Keratinocyte (primary cell): ENCODE results near the gene NFATC1. TPM values are rescaled to one million over a fixed set of nuclear protein-coding genes. Genes with fewer than 3 reads are reported as not detected.

Source experiments
- DNase-seq: peaks from one replicate; pipeline ENCODE4 v3.0.0-alpha.2; 2011; ENCODE audit warnings: low read depth, missing footprints, low spot score
- FAIRE-seq: peaks from 2 replicates; lab custom pipeline; 2011; peaks lifted over from hg19 to GRCh38; lab: Jason Lieb, UNC
- H2AFZ ChIP-seq: 2 replicates; pipeline ENCODE4 v1.6.0; 2012; ENCODE audit warnings: low read length, control low read depth, inconsistent platforms; ENCODE audit not compliant: control insufficient read depth
- H3K27ac ChIP-seq: 2 replicates; pipeline ENCODE4 v1.5.1; 2011; ENCODE audit warnings: low read length; ENCODE audit not compliant: control insufficient read depth, insufficient read depth
- H3K27me3 ChIP-seq: 3 replicates; pipeline ENCODE4 v1.6.0; 2011; ENCODE audit warnings: low read length; ENCODE audit not compliant: control insufficient read depth, insufficient read depth; ENCODE audit errors: extremely low read depth
- H3K36me3 ChIP-seq, 2 experiments: 2 replicates in 1 of 2; 3 replicates in 1 of 2; pipeline ENCODE4 v1.5.1; 2011; ENCODE audit warnings: low read length in 2 of 2, mild to moderate bottlenecking in 1 of 2; ENCODE audit not compliant: control insufficient read depth in 2 of 2, insufficient read depth in 2 of 2; ENCODE audit errors: extremely low read depth in 1 of 2
- H3K4me1 ChIP-seq: 3 replicates; pipeline ENCODE4 v1.5.1; 2011; ENCODE audit warnings: low read length; ENCODE audit not compliant: control insufficient read depth, insufficient read depth; ENCODE audit errors: extremely low read depth
- H3K4me2 ChIP-seq: 3 replicates; pipeline ENCODE4 v1.6.0; 2011; ENCODE audit warnings: low read depth, low read length; ENCODE audit not compliant: control insufficient read depth, insufficient read depth; ENCODE audit errors: extremely low read depth
- H3K4me3 ChIP-seq, 3 experiments: fragments of 200-600 bp in 1 of 3; sonication (generic) in 1 of 3; 2 replicates in 2 of 3; 3 replicates in 1 of 3; pipeline ENCODE4 v1.5.1; 2011 to 2016; ENCODE audit warnings: low read length in 3 of 3, mild to moderate bottlenecking in 3 of 3, control low read depth in 2 of 3, inconsistent platforms in 1 of 3, low read depth in 1 of 3, mixed read lengths in 1 of 3, mixed run types in 1 of 3, moderate library complexity in 1 of 3; ENCODE audit not compliant: control insufficient read depth in 2 of 3, insufficient read depth in 2 of 3; ENCODE audit errors: extremely low read depth in 1 of 3
- H3K79me2 ChIP-seq: 2 replicates; pipeline ENCODE4 v1.6.0; 2012; ENCODE audit warnings: low read length; ENCODE audit not compliant: control insufficient read depth, insufficient read depth
- H3K9ac ChIP-seq: 3 replicates; pipeline ENCODE4 v1.6.0; 2011; ENCODE audit warnings: low read length; ENCODE audit not compliant: control insufficient read depth, insufficient read depth; ENCODE audit errors: extremely low read depth
- H3K9me1 ChIP-seq: 3 replicates; pipeline ENCODE4 v1.6.0; 2011; ENCODE audit warnings: low read length; ENCODE audit not compliant: control insufficient read depth, insufficient read depth; ENCODE audit errors: extremely low read depth
- H3K9me3 ChIP-seq: 2 replicates; pipeline ENCODE4 v1.5.1; 2012; ENCODE audit warnings: low read depth, low read length; ENCODE audit not compliant: control insufficient read depth
- H4K20me1 ChIP-seq: 3 replicates; pipeline ENCODE4 v1.6.0; 2011; ENCODE audit warnings: low read length; ENCODE audit not compliant: control insufficient read depth, insufficient read depth; ENCODE audit errors: extremely low read depth
- CTCF ChIP-seq, 3 experiments: IDR thresholded peaks in 1 of 3; conservative IDR thresholded peaks in 1 of 3; optimal IDR thresholded peaks in 1 of 3; 2 replicates in 2 of 3; 3 replicates in 1 of 3; pipeline versions ENCODE3 to v1.5.1; 2011; ENCODE audit warnings: low read length in 3 of 3, mild to moderate bottlenecking in 3 of 3, moderate library complexity in 2 of 3, control low read depth in 1 of 3, inconsistent platforms in 1 of 3; ENCODE audit not compliant: insufficient read depth in 2 of 3; ENCODE audit errors: extremely low read depth in 1 of 3
- EZH2 ChIP-seq: IDR thresholded peaks from one replicate; pipeline ENCODE4 v1.6.1; 2012; ENCODE audit warnings: inconsistent platforms, mild to moderate bottlenecking, low read length, moderate library complexity
- dilution Hi-C: fragments of 300-500 bp; cut with MboI; formaldehyde crosslinking; loops from one replicate; pipeline ENCODE4 v1.7.0; 2020; ENCODE audit warnings: low sequenced_read_pairs; ENCODE audit not compliant: extremely low pct_ligation_motif_present
- polyA plus RNA-seq, 5 experiments: library from polyadenylated mRNA; depleted of rRNA in 3 of 5; stranded (reverse) in 3 of 5; stranded (forward) in 1 of 5; unstranded in 1 of 5; fragments of >200 nt; gene quantifications; 1 replicate in 1 of 5; 2 replicates in 3 of 5; 3 replicates in 1 of 5; pipeline versions ENCODE4 v1.2.1 to v1.2.3, GENCODE V29; 2011 to 2012; ENCODE audit warnings: missing spikeins in 2 of 5, low read depth in 1 of 5, low replicate concordance in 1 of 5

The NFATC1 gene
- polyA plus RNA-seq, 1 donor (not counting 4 experiments of a cell fraction or from before 2014, with no cell fraction given), result 0.77 TPM

- H4K20me1 ChIP-seq, result no peaks in the 10 kb centered on the region
- no peak overlapping the region for H3K4me2 ChIP-seq
- no peak for FAIRE-seq
- H3K36me3 ChIP-seq, result peaks cover 0 to 2% of the 10 kb centered on the region in 2 experiments
- H3K9ac ChIP-seq, result no peak overlapping the region
- no peaks in the 10 kb centered on the region for H3K9me3 ChIP-seq
- TF ChIP-seq EZH2 (no peak), CTCF (optimal IDR thresholded peaks at IDR 0.05 in 1 of 3, IDR thresholded peaks at IDR 0.05 in 1 of 3, conservative IDR thresholded peaks at IDR 0.05 in 1 of 3; ENCODE audit: extremely low read depth in 1 of 3, insufficient read depth in 2 of 3, low read length in 3 of 3) (no peak)
- peaks cover 15% of the 10 kb centered on the region for H3K27me3 ChIP-seq
- H3K9me1 ChIP-seq, result no peaks in the 10 kb centered on the region
- H3K27ac ChIP-seq, result no peak overlapping the region
- H2AFZ ChIP-seq, result no peak overlapping the region
- no peak overlapping the region for H3K4me3 ChIP-seq
- H3K79me2 ChIP-seq, result no peaks in the 10 kb centered on the region
- H3K4me1 ChIP-seq, result no peaks in the 10 kb centered on the region
- DNase-seq, result no peak
- dilution Hi-C loops, result no loop called here
Measured at GRCh38 chr18:79529296-79529695, 133.6 kb downstream of the NFATC1 start.

GRCh38 chr18:79529991-79530390 is 134.3 kb downstream of the NFATC1 start:
- H3K36me3 ChIP-seq, result peaks cover 0 to 2% of the 10 kb centered on the region in 2 experiments
- no peak overlapping the region for H3K4me2 ChIP-seq
- H3K27ac ChIP-seq, result no peak overlapping the region
- DNase-seq (no peak), FAIRE-seq (no peak)
- H3K79me2 ChIP-seq, result no peaks in the 10 kb centered on the region
- H3K9me1 ChIP-seq, result no peaks in the 10 kb centered on the region
- H3K9me3 ChIP-seq, result no peaks in the 10 kb centered on the region
- no peak for TF ChIP-seq CTCF (optimal IDR thresholded peaks at IDR 0.05 in 1 of 3, IDR thresholded peaks at IDR 0.05 in 1 of 3, conservative IDR thresholded peaks at IDR 0.05 in 1 of 3; ENCODE audit: extremely low read depth in 1 of 3, insufficient read depth in 2 of 3, low read length in 3 of 3)
- no peak for TF ChIP-seq EZH2
- no peak overlapping the region for H2AFZ ChIP-seq
- no peak overlapping the region for H3K9ac ChIP-seq
- no peak overlapping the region for H3K4me3 ChIP-seq
- peaks cover 15% of the 10 kb centered on the region for H3K27me3 ChIP-seq
- H3K4me1 ChIP-seq, result no peaks in the 10 kb centered on the region
- H4K20me1 ChIP-seq, result no peaks in the 10 kb centered on the region
- dilution Hi-C loops, result no loop called here
